Fibroblast of villous mesenchyme (primary cell): ENCODE data around the gene COBL. TPM values are rescaled to one million over a fixed set of nuclear protein-coding genes. Genes with fewer than 3 reads are reported as not detected.

Experiments used
- DNase-seq: peaks from one replicate; pipeline ENCODE4 v3.0.0-alpha.2; 2010; ENCODE audit warnings: low read depth
- H3K4me3 ChIP-seq: 2 replicates; pipeline ENCODE4 v1.5.1; 2011; ENCODE audit warnings: low read depth, mild to moderate bottlenecking, low read length
- total RNA-seq: library from RNA; depleted of rRNA; stranded (reverse); fragments of >200 nt; gene quantifications from 2 replicates; pipeline ENCODE4 v1.2.3, GENCODE V29; 2012
- TF ChIP-seq, protein P1 (sequence below): IDR thresholded peaks from 2 replicates; pipeline ENCODE4 v1.5.1; 2012; ENCODE audit warnings: low read depth, mild to moderate bottlenecking, low read length; ENCODE audit not compliant: insufficient read depth

Gene COBL
- total RNA-seq, 1 donor = not detected

GRCh38 chr7:51290304-51290637 lies 26.3 kb downstream of the COBL start:
- TF ChIP-seq, protein P1, sequence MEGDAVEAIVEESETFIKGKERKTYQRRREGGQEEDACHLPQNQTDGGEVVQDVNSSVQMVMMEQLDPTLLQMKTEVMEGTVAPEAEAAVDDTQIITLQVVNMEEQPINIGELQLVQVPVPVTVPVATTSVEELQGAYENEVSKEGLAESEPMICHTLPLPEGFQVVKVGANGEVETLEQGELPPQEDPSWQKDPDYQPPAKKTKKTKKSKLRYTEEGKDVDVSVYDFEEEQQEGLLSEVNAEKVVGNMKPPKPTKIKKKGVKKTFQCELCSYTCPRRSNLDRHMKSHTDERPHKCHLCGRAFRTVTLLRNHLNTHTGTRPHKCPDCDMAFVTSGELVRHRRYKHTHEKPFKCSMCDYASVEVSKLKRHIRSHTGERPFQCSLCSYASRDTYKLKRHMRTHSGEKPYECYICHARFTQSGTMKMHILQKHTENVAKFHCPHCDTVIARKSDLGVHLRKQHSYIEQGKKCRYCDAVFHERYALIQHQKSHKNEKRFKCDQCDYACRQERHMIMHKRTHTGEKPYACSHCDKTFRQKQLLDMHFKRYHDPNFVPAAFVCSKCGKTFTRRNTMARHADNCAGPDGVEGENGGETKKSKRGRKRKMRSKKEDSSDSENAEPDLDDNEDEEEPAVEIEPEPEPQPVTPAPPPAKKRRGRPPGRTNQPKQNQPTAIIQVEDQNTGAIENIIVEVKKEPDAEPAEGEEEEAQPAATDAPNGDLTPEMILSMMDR = no peak
- DNase-seq = no peak
- no peak overlapping the region for H3K4me3 ChIP-seq

DNA sequence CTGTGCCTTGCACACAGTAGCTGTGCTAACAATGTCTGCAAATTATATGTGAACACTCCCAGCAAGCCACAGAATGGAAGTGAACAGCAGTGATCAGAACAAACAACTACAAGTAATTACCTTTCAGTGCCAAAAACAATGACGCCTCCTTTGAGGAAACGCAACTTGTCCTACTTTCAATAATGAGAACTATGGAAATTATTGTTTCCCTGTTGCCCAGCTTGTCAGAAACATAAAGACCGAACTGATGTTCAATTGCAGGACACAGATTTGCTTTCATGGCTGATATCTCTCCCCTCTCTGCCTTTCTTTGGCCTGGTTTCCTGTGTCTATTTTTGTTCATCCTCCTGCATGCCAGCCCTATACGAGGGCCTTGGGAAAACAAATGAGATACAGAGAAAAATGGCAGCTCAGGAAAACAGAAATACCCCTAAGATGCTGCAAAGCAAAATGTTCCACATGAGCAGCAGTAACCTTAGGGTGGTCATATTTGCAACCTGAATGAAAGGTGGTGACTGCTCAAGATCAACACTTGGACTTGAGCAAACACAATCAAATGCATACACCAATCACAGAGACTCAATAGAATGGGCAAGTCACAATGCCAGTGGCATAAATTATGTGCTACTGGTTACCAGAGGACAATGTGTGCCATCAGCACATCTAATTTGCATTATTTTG lies 26.8 kb downstream of the COBL start:
- H3K4me3 ChIP-seq = no peak overlapping the region
- TF ChIP-seq, protein P1 = no peak
- no peak for DNase-seq

GRCh38 chr7:51288896-51289622 lies 27.6 kb downstream of the COBL start:
- DNase-seq = no peak
- TF ChIP-seq, protein P1 = no peak
- no peak overlapping the region for H3K4me3 ChIP-seq

- no peak for DNase-seq
- TF ChIP-seq, protein P1 = no peak
These were observed 30.2 kb downstream of the COBL start for GRCh38 chr7:51286401-51286800.

GRCh38 chr7:51280156-51280555 lies 36.5 kb downstream of the COBL start:
- TF ChIP-seq, protein P1 = no peak

More at GRCh38 chr7:51286401-51286800, 30.2 kb downstream of the COBL start:
- no peak overlapping the region for H3K4me3 ChIP-seq

GRCh38 chr7:51279391-51280023 lies 37.1 kb downstream of the COBL start:
- TF ChIP-seq, protein P1 = no peak
- DNase-seq = no peak
- no peak overlapping the region for H3K4me3 ChIP-seq

More at GRCh38 chr7:51280156-51280555, 36.5 kb downstream of the COBL start:
- no peak for DNase-seq
- H3K4me3 ChIP-seq = no peak overlapping the region
